OCI-M1 (cell line): Measurements from ENCODE around the gene MRPL24.
A peak's percentile ranks its signal among the peaks of the same experiment; 100 is the strongest.

Source experiments
- DNase-seq: peaks from one replicate; lab custom pipeline; 2025; lab: John Stamatoyannopoulos, UW

MRPL24 gene

DNA sequence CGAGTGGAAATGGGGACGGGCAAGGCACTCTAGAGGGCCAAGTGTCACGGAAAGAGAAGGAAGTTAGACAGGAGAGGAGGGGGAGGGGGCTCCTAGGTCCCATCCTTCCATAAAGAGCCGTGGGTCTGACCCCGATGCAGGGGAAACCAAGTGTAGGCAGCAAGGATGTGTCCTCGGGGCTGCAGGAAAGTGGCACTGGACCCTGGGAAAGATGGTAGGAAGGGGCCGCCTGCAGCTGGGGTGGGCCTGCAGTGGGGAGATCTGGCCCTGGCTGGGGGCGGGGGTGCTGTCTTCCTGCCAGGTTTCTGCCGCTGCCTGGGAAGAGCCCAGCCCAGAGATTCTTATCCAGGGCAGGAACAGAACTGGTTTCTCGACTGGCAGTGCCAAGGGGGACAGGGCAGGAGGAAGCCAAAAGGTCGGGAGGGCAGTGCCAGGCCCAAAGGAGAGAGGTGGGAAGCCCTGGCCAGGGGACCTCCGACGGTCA is 48.4 kb downstream of the MRPL24 start:
- peak; percentile 24 for DNase-seq

DNA sequence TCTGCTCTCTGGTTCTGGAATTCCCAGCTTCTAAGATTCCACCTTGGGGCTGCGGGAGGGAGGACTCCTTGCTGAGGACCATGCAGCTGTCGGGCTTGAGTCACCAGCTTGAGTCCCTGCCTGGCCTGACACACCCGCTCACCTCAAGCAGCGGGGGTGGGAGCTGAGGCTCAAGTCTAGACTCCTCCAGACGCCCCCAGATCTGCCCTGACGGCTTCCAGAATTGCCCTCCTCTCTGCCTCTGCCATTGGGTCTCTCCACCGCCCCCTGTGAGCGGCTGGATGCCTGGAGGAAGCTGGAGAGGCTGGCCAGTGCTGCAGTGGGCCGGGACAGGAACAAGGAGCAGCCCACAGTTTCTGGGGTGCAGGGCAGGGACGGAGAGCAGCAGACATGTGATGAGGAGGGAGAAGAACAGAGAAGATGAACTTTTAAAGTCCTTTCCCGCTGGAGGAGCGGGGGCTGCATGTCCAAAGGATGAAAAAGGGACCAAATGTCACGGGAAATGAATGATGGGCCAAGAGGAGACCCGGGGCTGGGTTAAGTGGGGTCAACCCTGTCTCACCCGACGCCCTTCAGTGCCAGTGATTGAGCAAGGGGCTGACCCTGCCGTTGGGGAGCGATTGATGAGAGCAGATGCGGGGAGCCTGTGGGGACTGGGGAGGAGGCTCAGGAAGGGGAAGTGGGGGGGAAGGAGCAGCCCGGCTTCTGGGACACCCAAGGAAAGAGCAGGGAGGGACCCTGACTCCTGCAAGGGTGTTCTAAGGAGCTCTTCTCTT is 49.0 kb downstream of the MRPL24 start:
- DNase-seq = no peak

DNA sequence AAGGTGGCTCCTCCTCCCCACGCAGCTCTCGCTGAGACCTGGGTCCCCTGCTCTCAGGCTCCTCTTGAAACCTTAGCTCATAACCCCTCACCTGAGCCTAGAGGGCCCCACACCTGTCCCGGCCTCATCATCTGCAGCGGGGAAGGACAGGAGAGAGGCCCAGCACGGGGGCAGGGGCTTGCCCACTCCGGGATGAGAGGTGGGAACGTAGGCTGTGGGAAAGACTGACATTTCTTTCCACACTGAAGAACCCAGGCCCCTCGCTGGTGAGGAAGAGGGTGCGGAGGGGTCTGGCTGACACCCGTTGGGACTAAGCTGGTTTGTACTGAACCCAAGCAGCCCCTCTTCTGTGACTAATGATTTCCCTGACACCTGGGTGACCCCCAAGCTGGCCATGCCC is 49.7 kb downstream of the MRPL24 start:
- DNase-seq = no peak

DNA sequence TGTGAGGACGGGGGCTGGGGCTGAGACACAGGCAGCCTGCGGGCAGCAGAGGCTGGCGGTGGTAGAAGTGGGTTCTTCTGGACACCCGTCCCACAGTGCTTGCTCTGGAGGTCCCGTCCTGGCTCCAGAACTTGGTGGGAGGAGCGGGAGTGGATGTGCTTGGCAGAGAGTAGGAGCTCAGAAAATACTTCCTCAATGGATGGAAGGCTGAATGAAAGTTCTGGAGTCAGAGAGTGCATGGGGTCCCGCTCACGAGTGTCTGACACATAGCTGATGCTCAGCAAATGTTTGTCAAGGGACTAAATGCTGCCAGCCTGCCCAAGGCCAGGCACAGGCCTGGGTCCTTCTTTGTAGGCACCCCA is 50.2 kb downstream of the MRPL24 start:
- no peak for DNase-seq

DNA sequence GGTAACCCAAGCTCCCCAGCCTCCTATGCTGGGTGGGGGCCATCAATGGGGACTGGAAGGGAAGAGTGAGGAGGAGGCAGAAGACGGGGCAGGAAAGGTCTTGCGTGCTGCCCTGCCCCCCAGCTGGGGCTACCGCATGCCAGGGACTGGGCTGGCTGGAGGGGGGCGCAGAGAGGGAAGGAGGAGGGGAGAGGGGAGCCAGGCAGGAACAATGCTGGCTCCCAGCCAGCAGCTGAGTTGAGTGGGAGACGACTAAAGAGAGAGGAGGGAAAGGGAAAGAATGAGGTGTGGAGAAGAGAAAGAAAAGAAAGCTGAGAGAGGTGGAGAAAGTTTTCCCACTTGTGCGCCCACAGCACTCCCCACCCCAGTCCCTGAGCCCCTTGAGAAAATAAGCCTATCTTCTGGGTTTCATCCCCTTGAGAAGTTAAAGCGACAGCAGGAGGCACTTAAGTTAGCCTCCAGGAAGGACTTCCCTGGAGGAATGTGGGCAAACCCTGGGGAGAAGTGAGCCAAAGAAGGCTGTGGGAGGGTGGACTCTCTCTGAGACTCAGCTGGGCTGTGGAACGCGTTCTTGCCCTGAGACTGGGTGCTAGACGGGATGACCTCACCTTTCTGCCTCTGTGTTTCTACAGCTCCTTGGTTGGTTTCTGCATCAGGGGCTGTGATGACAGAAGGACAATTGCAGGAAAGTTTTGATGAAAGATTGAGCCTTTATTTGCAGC is 50.8 kb downstream of the MRPL24 start:
- DNase-seq = no peak

DNA sequence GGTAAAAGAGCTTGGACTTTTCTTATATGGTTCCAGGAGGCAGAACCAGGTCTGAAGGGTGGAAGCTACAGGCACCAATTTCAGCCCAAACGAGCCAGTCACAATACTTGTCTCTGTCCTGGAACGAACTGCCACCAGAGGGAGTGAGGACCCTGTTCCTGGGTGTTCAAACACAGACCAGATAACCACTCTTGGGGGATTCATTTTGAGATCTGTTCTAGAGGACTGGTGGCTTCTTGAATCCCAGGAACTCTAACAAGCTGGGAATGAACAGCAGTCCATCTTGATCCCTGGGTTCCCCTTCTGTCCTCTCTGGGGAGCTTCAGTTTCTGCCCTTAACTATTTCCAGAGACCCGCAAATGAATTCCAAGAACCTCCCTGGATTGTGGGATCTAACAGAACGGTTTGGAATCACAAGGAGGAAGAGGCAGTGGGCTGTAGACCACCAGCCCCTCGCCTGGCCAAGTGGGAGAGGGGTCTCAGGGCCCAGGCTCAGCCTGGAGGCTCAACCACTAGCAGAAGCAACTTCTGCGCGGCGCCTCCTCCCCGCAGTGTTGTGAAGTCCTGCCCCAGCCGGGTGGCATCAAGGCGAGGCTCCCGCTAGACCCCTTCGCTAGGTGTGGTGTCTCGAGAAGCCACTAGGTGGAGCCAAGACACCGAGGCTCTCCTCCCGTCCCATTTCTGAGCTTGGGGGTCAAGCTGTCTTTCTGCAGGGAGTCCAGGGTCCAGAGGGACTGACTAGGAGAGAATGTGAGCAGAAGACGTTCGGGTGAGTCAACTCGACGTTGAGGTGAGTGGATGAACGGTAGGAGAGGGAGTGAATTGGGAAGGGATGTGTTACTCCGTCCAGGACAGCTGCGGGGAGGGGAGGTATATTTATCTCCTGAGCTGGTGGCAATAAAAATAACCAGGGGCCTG is 51.6 kb downstream of the MRPL24 start:
- peak; percentile 94 for DNase-seq
